Choroid plexus epithelial cell (primary cell): ENCODE data around the gene TPRG1.

Source experiments
- DNase-seq: peaks from one replicate; pipeline ENCODE4 v3.0.0-alpha.2; 2010; ENCODE audit warnings: low read depth
- H3K4me3 ChIP-seq: 2 replicates; pipeline ENCODE4 v1.5.1; 2011; ENCODE audit warnings: low read depth, mild to moderate bottlenecking, control low read depth, low read length, moderate library complexity
- CTCF ChIP-seq: conservative IDR thresholded peaks from 2 replicates; pipeline ENCODE4 v1.5.1; 2011; ENCODE audit warnings: low read depth, mild to moderate bottlenecking, control low read depth, inconsistent platforms, low read length, moderate library complexity

Gene TPRG1

GRCh38 chr3:189144645-189145044 is 27.1 kb upstream of the TPRG1 start:
- DNase-seq: peak; percentile 64
- TF ChIP-seq CTCF: no peak
- H3K4me3 ChIP-seq: no peak overlapping the region

- TF ChIP-seq CTCF: no peak
- DNase-seq: no peak
These were observed 24.9 kb upstream of the TPRG1 start for GRCh38 chr3:189146848-189147247.

GRCh38 chr3:189148081-189148507 is 23.7 kb upstream of the TPRG1 start:
- peak; percentile 80 for DNase-seq
- no peak overlapping the region for H3K4me3 ChIP-seq
- peak; percentile 80 for TF ChIP-seq CTCF

More at GRCh38 chr3:189146848-189147247, 24.9 kb upstream of the TPRG1 start:
- no peak overlapping the region for H3K4me3 ChIP-seq

- DNase-seq: no peak
- no peak overlapping the region for H3K4me3 ChIP-seq
- TF ChIP-seq CTCF: no peak
These were observed 22.6 kb upstream of the TPRG1 start for GRCh38 chr3:189149203-189149602.

GRCh38 chr3:189157232-189158007 is 14.4 kb upstream of the TPRG1 start:
- H3K4me3 ChIP-seq: no peak overlapping the region
- DNase-seq: no peak
- no peak for TF ChIP-seq CTCF

GRCh38 chr3:189158034-189158433 is 13.7 kb upstream of the TPRG1 start:
- DNase-seq: no peak
- H3K4me3 ChIP-seq: no peak overlapping the region
- no peak for TF ChIP-seq CTCF
